HG03378 (cell line): ENCODE data around the gene KIRREL1.

ENCODE experiments used
- ATAC-seq: cut with Tn5 transposase; IDR thresholded peaks from one replicate; pipeline ENCODE4 v1.9.1; 2021; ENCODE audit warnings: mild to moderate bottlenecking, moderate library complexity; ENCODE audit not compliant: unreplicated experiment

KIRREL1 gene

GRCh38 chr1:158028969-158029368 is 35.5 kb downstream of the KIRREL1 start:
- no peak for ATAC-seq

- no peak for ATAC-seq
These were observed 41.6 kb downstream of the KIRREL1 start for GRCh38 chr1:158035014-158035413.

GRCh38 chr1:158035976-158036583 is 42.6 kb downstream of the KIRREL1 start:
- no peak for ATAC-seq

- no peak for ATAC-seq
These were observed 43.8 kb downstream of the KIRREL1 start for GRCh38 chr1:158037008-158037865.

GRCh38 chr1:158037866-158038359 is 44.5 kb downstream of the KIRREL1 start:
- no peak for ATAC-seq

GRCh38 chr1:158038793-158039192 is 45.3 kb downstream of the KIRREL1 start:
- no peak for ATAC-seq

- ATAC-seq = no peak
These were observed 45.9 kb downstream of the KIRREL1 start for GRCh38 chr1:158039380-158039779.

GRCh38 chr1:158040323-158040722 is 46.9 kb downstream of the KIRREL1 start:
- ATAC-seq = no peak

- ATAC-seq = no peak
These were observed 49.8 kb downstream of the KIRREL1 start for GRCh38 chr1:158043232-158043631.

GRCh38 chr1:158045639-158046038 is 52.2 kb downstream of the KIRREL1 start:
- no peak for ATAC-seq

- ATAC-seq = no peak
These were observed 53.5 kb downstream of the KIRREL1 start for GRCh38 chr1:158046715-158047510.

GRCh38 chr1:158048371-158049067 is 55.1 kb downstream of the KIRREL1 start:
- ATAC-seq = no peak

GRCh38 chr1:158049853-158050252 is 56.4 kb downstream of the KIRREL1 start:
- no peak for ATAC-seq

- no peak for ATAC-seq
These were observed 59.8 kb downstream of the KIRREL1 start for GRCh38 chr1:158053276-158053675.

- ATAC-seq = no peak
These were observed 61.3 kb downstream of the KIRREL1 start for GRCh38 chr1:158054721-158055120.

- ATAC-seq = no peak
These were observed 62.4 kb downstream of the KIRREL1 start for GRCh38 chr1:158055854-158056253.

- no peak for ATAC-seq
These were observed 63.1 kb downstream of the KIRREL1 start for GRCh38 chr1:158056498-158056897.

- ATAC-seq = no peak
These were observed 65.0 kb downstream of the KIRREL1 start for GRCh38 chr1:158058237-158058985.

- ATAC-seq = no peak
These were observed 66.5 kb downstream of the KIRREL1 start for GRCh38 chr1:158059984-158060383.

- ATAC-seq = no peak
These were observed 68.7 kb downstream of the KIRREL1 start for GRCh38 chr1:158062174-158062573.
